PC-3 (cell line): ENCODE data around the gene PLXNB2.

Experiments
- CTCF ChIP-seq: fragments of 300-600 bp; sonication (generic); conservative IDR thresholded peaks from 2 replicates; pipeline ENCODE4 v1.5.1; 2017; ENCODE audit warnings: antibody characterized with exemption, low read depth, mild to moderate bottlenecking, low read length
- EZH2 ChIP-seq: fragments of 300-600 bp; sonication (generic); IDR thresholded peaks from one replicate; pipeline ENCODE4 v1.6.1; 2017; ENCODE audit warnings: antibody characterized with exemption, mild to moderate bottlenecking, low read length; ENCODE audit not compliant: unreplicated experiment
- EZH2phosphoT487 ChIP-seq: fragments of 300-600 bp; sonication (generic); IDR thresholded peaks from 2 replicates; pipeline ENCODE4 v1.6.1; 2018; ENCODE audit warnings: mild to moderate bottlenecking, antibody characterized with exemption, low read length, borderline replicate concordance

DNA sequence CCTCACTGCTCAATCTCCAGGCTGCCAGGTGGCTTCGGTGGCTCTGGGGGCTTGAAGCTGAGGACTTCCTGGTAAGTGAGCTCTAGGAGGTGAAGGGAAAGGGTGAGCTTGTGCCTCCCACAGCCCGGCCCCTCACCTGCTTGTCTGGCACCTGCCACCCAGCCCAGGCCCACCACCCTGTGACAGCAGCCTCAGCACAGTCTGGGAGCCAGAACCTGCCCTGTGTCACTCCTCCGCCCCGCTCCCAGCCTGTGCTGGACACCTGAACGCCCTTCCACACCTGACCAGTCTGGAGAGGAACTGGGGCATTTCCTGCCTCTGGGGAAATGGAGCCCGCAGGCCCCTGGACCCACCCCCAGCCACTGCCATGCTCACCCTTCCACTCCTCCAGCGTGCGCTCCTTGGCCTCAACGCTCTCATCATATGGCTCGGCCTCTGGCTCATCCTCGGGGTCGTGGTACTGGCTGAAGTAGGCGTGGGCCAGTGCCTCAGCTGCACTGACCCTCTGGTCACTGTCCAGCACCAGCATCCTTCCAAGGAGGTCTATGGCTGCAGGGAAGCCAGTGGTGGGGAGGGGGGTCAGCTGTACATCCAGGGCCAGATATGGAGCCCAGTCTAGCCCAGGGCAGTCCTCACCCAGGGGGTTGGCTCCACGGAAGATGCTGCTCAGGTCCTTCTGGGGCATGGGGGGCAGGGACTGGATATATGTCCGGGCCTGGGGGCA lies 42.3 kb downstream of the PLXNB2 start:
- TF ChIP-seq CTCF, result no peak
- no peak for TF ChIP-seq EZH2
- TF ChIP-seq EZH2phosphoT487, result no peak
